ENCODE results near the gene BCL6. TPM values are rescaled to one million over a fixed set of nuclear protein-coding genes. Genes with fewer than 3 reads are reported as not detected.

The BCL6 gene
- total RNA-seq, 1 donor from 2014 or later = 7.6 TPM

DNA sequence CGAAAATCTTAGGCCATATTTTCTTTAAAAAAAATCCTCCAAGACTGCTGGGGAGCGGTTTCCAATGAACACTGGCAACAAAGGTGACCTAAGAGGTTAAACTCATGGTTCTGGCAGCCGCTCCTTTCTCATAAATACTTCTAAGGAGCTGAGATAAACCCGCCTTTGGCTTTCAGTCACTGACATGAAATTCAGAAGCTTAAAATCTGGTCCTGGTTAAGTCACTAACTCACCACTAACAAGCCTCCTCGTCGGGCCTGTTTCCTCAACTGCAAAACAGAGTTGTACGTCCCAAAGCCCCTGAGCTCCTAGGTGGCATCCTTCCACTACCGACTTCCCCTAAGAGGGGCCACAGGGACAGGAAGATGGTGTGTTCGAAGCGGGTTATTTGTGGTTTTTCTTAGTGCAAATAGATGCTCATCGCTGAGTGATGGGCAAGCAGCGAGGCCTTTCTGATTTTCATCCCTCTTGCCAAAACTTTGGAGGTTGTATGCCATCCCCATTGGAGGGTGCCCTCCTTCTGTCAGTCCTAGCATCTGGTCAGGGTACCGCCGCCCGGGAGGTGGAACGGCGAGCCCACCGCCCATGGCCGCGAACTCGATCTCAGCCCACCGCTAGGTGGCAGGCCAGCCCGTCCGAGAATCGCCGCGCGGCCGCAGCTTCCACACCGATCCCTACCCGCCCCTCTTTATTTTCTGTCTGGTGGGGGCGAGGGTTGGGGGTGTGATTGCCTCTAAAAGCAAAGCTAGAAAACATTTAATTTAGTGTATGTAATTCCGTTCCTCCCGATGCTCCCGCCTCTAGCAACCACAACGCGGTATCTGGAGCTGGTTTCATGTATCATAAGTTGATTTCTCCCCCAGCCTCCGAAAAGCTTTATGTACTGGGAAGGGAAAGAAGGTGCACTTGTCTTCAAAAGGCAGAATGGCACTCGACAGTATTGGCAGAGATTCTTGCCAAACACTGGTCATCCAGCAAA is 4.6 kb downstream of the BCL6 start:
- TF ChIP-seq, protein P1, sequence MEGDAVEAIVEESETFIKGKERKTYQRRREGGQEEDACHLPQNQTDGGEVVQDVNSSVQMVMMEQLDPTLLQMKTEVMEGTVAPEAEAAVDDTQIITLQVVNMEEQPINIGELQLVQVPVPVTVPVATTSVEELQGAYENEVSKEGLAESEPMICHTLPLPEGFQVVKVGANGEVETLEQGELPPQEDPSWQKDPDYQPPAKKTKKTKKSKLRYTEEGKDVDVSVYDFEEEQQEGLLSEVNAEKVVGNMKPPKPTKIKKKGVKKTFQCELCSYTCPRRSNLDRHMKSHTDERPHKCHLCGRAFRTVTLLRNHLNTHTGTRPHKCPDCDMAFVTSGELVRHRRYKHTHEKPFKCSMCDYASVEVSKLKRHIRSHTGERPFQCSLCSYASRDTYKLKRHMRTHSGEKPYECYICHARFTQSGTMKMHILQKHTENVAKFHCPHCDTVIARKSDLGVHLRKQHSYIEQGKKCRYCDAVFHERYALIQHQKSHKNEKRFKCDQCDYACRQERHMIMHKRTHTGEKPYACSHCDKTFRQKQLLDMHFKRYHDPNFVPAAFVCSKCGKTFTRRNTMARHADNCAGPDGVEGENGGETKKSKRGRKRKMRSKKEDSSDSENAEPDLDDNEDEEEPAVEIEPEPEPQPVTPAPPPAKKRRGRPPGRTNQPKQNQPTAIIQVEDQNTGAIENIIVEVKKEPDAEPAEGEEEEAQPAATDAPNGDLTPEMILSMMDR (IDR thresholded peaks at IDR 0.05; ENCODE audit: unreplicated experiment) = peak; percentile 94
- H3K9me3 Mint-ChIP-seq (ENCODE audit: unreplicated experiment) = no peaks in the 10 kb centered on the region
- H3K27ac Mint-ChIP-seq (ENCODE audit: unreplicated experiment) = peak overlapping the region; percentile 57
- H3K36me3 Mint-ChIP-seq (ENCODE audit: low read depth, unreplicated experiment) = no peaks in the 10 kb centered on the region
- H3K4me3 Mint-ChIP-seq (ENCODE audit: unreplicated experiment) = peak overlapping the region; percentile 97
- DNase-seq (ENCODE audit: low spot score) = peak; percentile 80
- H3K4me1 Mint-ChIP-seq (ENCODE audit: unreplicated experiment) = peaks cover 44% of the 10 kb centered on the region
- peaks cover 4% of the 10 kb centered on the region for H3K27me3 Mint-ChIP-seq (ENCODE audit: unreplicated experiment)

DNA sequence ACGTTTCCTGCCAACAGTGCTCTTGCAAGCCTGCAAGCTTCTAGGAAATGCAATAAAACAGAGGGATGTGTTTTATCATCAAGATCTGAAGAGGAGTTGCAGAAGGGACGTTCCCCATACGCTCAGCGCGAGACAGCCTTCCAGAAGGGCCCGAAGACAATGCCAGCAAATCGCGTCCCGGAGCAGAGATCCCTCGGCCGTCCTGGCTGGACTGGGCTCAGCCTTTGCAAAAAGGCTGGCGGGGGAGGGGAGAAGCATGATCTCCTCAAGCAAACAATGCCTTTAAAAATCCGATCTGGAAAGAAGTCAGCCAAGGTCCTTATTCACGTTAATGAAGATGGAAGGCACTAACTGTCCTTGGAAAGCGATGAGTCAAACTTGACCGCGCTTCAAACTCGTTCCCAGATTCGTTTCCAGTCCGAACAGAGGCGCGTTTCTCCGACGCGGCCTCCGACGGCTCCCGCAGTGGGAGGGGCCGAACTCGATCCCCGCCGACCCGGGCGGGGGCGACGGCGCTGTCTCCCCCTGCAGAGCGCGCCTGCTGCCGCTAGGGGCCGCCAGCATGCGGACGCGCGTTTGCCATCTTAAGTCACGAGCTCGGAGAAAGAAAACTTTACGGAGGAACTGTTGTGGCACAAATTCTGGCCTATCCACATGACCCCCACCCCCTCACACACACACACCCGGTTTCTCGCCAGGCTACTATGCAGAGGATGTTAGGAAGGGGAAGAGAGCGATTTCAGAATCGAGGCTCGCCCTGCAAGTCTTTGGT is 5.5 kb downstream of the BCL6 start:
- Mint-ChIP-seq H3K36me3 (ENCODE audit: low read depth, unreplicated experiment) (no peaks in the 10 kb centered on the region), H3K27ac (ENCODE audit: unreplicated experiment) (peak overlapping the region; percentile 97), H3K4me1 (ENCODE audit: unreplicated experiment) (peaks cover 46% of the 10 kb centered on the region), H3K27me3 (ENCODE audit: unreplicated experiment) (peaks cover 4% of the 10 kb centered on the region), H3K9me3 (ENCODE audit: unreplicated experiment) (no peaks in the 10 kb centered on the region), H3K4me3 (ENCODE audit: unreplicated experiment) (peak overlapping the region; percentile 89)
- TF ChIP-seq, protein P1 (IDR thresholded peaks at IDR 0.05; ENCODE audit: unreplicated experiment) = peak; percentile 84
- DNase-seq (ENCODE audit: low spot score) = peak; percentile 92

DNA sequence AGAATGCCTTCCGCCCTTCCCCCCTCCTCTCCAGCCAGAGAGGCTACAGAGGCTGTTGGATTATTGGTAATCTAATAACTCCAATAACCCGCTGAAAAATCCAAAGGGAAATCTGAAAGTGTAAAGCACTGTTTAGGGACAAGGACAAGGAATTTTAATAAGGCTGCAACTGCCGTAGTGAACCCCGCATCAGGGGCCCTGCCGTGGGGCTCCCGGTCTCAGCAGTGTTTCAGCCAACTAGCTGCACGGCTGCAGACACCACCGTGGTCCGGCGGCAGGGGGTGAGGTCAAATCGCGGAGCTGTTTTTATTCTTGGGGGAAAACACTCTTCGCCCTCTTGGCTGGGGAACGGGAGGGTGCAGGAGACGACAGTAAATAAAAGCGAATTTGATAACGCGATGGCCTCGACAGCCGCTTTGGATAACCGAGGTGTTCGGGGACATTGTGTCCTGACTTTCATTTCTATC is 6.1 kb downstream of the BCL6 start:
- H3K27ac Mint-ChIP-seq (ENCODE audit: unreplicated experiment) = peak overlapping the region; percentile 97
- TF ChIP-seq, protein P1 (IDR thresholded peaks at IDR 0.05; ENCODE audit: unreplicated experiment) = no peak
- peaks cover 1% of the 10 kb centered on the region for H3K27me3 Mint-ChIP-seq (ENCODE audit: unreplicated experiment)
- H3K4me1 Mint-ChIP-seq (ENCODE audit: unreplicated experiment) = peaks cover 41% of the 10 kb centered on the region
- H3K36me3 Mint-ChIP-seq (ENCODE audit: low read depth, unreplicated experiment) = no peaks in the 10 kb centered on the region
- DNase-seq (ENCODE audit: low spot score) = peak; percentile 50
- no peaks in the 10 kb centered on the region for H3K9me3 Mint-ChIP-seq (ENCODE audit: unreplicated experiment)
- H3K4me3 Mint-ChIP-seq (ENCODE audit: unreplicated experiment) = peak overlapping the region; percentile 89

DNA sequence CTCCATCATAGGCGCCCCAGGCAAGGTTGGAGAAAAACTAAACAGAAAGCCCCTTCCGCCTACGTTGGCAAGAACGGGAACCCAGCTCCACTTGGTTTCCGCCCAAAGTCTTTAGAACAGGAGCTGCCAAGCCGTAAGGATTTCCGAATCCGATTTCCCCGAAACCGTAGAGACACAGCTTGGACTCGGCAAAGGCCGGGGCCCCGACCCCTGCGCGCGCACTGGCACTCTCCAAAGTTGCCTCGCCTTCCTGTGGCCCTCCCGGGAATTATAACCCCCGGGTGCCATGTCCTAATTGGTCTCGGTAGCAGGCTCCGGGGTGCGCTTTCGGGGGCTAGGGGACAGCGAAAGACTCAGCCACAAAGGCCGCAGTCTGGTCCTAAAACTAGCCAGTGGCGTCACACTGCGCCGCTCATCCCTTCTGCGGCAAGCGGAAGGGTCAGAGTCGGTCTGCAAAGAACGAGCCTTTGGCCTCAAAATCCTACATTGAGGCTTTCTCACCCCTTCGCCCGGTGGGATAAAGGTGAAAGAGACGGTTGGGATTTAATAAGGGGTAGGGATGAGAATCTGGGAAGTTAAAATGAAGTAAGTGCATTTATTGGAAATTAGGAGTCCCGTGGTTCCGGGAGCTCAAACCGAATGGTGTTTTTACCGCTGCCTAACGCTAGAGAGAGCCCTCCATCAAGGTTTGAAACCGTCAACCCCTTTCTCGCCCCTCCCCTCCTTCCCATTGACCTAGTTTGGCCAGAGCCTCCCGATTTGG is 6.8 kb downstream of the BCL6 start:
- H3K27me3 Mint-ChIP-seq (ENCODE audit: unreplicated experiment) = peaks cover 1% of the 10 kb centered on the region
- peak overlapping the region; percentile 97 for H3K27ac Mint-ChIP-seq (ENCODE audit: unreplicated experiment)
- TF ChIP-seq, protein P1 (IDR thresholded peaks at IDR 0.05; ENCODE audit: unreplicated experiment) = peak; percentile 57
- H3K9me3 Mint-ChIP-seq (ENCODE audit: unreplicated experiment) = no peaks in the 10 kb centered on the region
- H3K4me3 Mint-ChIP-seq (ENCODE audit: unreplicated experiment) = peak overlapping the region; percentile 89
- peak; percentile 80 for DNase-seq (ENCODE audit: low spot score)
- H3K4me1 Mint-ChIP-seq (ENCODE audit: unreplicated experiment) = peaks cover 41% of the 10 kb centered on the region
- no peaks in the 10 kb centered on the region for H3K36me3 Mint-ChIP-seq (ENCODE audit: low read depth, unreplicated experiment)
